ENCODE data around the gene TRIM23. TPM values are rescaled to one million over a fixed set of nuclear protein-coding genes. Genes with fewer than 3 reads are reported as not detected.

TRIM23 gene
- total and polyA plus RNA-seq, 4 donors: 7.0 to 21.9 (median 12.8) TPM

GRCh38 chr5:65556181-65556580, 68.0 kb downstream of the TRIM23 start:
- H3K36me3 ChIP-seq (ENCODE audit: control insufficient read depth in 1 of 2, insufficient read depth in 2 of 2, low read length in 1 of 2): no peaks in the 10 kb centered on the region
- ATAC-seq (ENCODE audit: low FRiP score) (no peak), DNase-seq (no peak)
- H3K4me1 ChIP-seq (ENCODE audit: control insufficient read depth in 1 of 2, insufficient read depth in 2 of 2, low read length in 2 of 2): no peaks in the 10 kb centered on the region
- H3K9me3 ChIP-seq (ENCODE audit: control insufficient read depth, low read length): no peaks in the 10 kb centered on the region
- no peak overlapping the region for H3K27ac ChIP-seq (ENCODE audit: low read depth in 1 of 2, low read length in 2 of 2)
- no peak overlapping the region for H3K4me3 ChIP-seq (ENCODE audit: low read length in 2 of 2)
- H3K27me3 ChIP-seq (ENCODE audit: control insufficient read depth in 1 of 2, insufficient read depth in 2 of 2, low read length in 1 of 2): no peaks in the 10 kb centered on the region
- intact Hi-C loops (cut with DNase I): no loop called here
- 86 to 91% methylated on average over 2 of the region's 2 CpGs for WGBS, 2 donors

DNA sequence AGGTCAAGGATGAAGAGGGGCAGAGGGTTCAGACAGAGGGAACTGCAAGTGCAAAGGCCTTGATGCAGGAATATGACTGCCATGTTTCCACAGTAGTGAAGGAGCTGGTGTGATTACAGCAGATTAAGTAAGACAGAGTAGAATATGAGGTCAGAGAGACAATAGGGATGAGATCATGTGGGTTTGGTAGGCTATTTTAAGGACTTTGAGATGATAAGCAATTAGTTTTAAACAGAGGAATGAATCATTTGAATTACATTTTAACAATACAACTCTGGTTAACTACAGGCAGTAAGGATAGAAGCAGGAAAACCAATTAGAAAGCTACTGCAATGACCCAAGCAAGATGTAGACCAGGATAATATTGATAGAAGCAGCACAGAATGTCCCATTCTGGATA, 68.8 kb downstream of the TRIM23 start:
- no peaks in the 10 kb centered on the region for H3K9me3 ChIP-seq (ENCODE audit: control insufficient read depth, low read length)
- intact Hi-C loops (cut with DNase I): no loop called here
- no peaks in the 10 kb centered on the region for H3K27me3 ChIP-seq (ENCODE audit: control insufficient read depth in 1 of 2, insufficient read depth in 2 of 2, low read length in 1 of 2)
- ATAC-seq (ENCODE audit: low FRiP score) (no peak), DNase-seq (no peak)
- H3K36me3 ChIP-seq (ENCODE audit: control insufficient read depth in 1 of 2, insufficient read depth in 2 of 2, low read length in 1 of 2): no peaks in the 10 kb centered on the region
- no peak overlapping the region for H3K4me3 ChIP-seq (ENCODE audit: low read length in 2 of 2)
- H3K27ac ChIP-seq (ENCODE audit: low read depth in 1 of 2, low read length in 2 of 2): no peak overlapping the region
- H3K4me1 ChIP-seq (ENCODE audit: control insufficient read depth in 1 of 2, insufficient read depth in 2 of 2, low read length in 2 of 2): no peaks in the 10 kb centered on the region

- WGBS, 2 donors: 86 to 99% methylated on average over 5 of the region's 5 CpGs
- Histone ChIP-seq H3K4me3 (ENCODE audit: low read length in 2 of 2) (no peak overlapping the region), H3K36me3 (ENCODE audit: control insufficient read depth in 1 of 2, insufficient read depth in 2 of 2, low read length in 1 of 2) (no peaks in the 10 kb centered on the region), H3K27ac (ENCODE audit: low read depth in 1 of 2, low read length in 2 of 2) (no peak overlapping the region), H3K9me3 (ENCODE audit: control insufficient read depth, low read length) (no peaks in the 10 kb centered on the region), H3K4me1 (ENCODE audit: control insufficient read depth in 1 of 2, insufficient read depth in 2 of 2, low read length in 2 of 2) (no peaks in the 10 kb centered on the region), H3K27me3 (ENCODE audit: control insufficient read depth in 1 of 2, insufficient read depth in 2 of 2, low read length in 1 of 2) (no peaks in the 10 kb centered on the region)
- ATAC-seq (ENCODE audit: low FRiP score) (no peak), DNase-seq (no peak)
- intact Hi-C loops (cut with DNase I): no loop called here
These were observed 70.2 kb downstream of the TRIM23 start for GRCh38 chr5:65553941-65554340.

DNA sequence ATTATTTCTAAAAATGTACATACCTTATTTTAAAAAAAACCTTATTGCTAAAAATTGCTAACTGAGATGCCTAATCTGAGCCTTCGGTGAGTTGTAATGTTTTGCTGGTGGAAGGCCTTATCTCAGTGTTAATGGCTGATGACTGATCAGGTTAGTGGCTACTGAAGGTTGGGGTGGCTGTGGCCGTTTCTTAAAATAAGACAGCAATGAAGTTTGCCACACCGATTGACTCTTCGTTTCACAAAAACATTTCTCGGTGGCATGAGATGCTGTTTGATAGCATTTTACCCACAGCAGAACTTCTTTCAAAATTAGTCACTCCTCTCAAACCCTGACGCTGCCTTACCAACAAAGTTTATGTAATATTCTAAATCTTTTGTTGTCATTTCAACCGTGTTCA, 75.9 kb downstream of the TRIM23 start:
- DNase-seq: no peak
- Histone ChIP-seq H3K4me3 (ENCODE audit: low read length in 2 of 2) (no peak overlapping the region), H3K9me3 (ENCODE audit: control insufficient read depth, low read length) (no peaks in the 10 kb centered on the region), H3K36me3 (ENCODE audit: control insufficient read depth in 1 of 2, insufficient read depth in 2 of 2, low read length in 1 of 2) (no peaks in the 10 kb centered on the region), H3K27ac (ENCODE audit: low read depth in 1 of 2, low read length in 2 of 2) (no peak overlapping the region), H3K27me3 (ENCODE audit: control insufficient read depth in 1 of 2, insufficient read depth in 2 of 2, low read length in 1 of 2) (no peaks in the 10 kb centered on the region), H3K4me1 (ENCODE audit: control insufficient read depth in 1 of 2, insufficient read depth in 2 of 2, low read length in 2 of 2) (no peaks in the 10 kb centered on the region)
- WGBS, 2 donors: 92 to 94% methylated on average over 7 of the region's 7 CpGs
- ATAC-seq (ENCODE audit: low FRiP score): no peak
- intact Hi-C loops (cut with DNase I): no loop called here

DNA sequence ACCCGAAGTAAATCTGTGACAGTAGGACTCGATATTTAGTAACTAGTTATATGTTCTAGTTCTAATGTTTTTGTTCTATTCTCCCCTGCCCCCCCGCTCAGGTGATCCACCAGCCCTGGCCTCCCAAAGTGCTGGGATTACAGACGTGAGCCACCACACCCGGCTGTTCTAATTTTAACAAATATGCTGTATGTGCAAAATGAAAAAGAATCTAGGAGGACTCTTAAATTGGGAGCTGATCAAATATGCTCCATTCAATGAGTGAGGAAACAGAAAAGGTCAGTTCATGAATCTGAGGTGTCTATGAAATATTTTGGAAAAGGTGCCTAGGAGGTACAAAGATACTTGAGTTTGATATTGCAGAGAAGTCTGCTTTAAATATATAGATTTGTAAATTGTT, 78.0 kb downstream of the TRIM23 start:
- no peak overlapping the region for H3K27ac ChIP-seq (ENCODE audit: low read depth in 1 of 2, low read length in 2 of 2)
- 70 to 91% methylated on average over 5 of the region's 5 CpGs for WGBS, 2 donors
- ATAC-seq (ENCODE audit: low FRiP score): no peak
- H3K36me3 ChIP-seq (ENCODE audit: control insufficient read depth in 1 of 2, insufficient read depth in 2 of 2, low read length in 1 of 2): no peaks in the 10 kb centered on the region
- no peak for DNase-seq
- no peaks in the 10 kb centered on the region for H3K4me1 ChIP-seq (ENCODE audit: control insufficient read depth in 1 of 2, insufficient read depth in 2 of 2, low read length in 2 of 2)
- intact Hi-C loops (cut with DNase I): no loop called here
- H3K9me3 ChIP-seq (ENCODE audit: control insufficient read depth, low read length): no peaks in the 10 kb centered on the region
- no peaks in the 10 kb centered on the region for H3K27me3 ChIP-seq (ENCODE audit: control insufficient read depth in 1 of 2, insufficient read depth in 2 of 2, low read length in 1 of 2)
- no peak overlapping the region for H3K4me3 ChIP-seq (ENCODE audit: low read length in 2 of 2)

DNA sequence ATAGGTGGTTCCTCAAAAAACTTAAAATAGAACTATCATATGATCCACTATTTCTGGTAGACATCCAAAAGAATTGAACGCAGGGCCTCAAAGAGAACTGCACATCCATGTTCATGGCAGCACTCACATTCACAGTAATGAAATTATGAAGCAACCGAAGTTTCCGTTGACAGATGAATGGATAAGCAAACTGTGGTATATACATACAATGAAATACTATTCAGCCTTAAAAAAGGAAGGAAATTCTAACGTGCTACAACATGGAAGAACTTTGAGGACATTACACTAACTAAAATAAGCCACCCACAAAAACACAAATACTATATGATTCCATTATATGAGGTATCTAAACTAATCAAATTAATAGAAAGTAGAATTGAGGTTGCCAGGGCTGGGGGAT, 79.7 kb downstream of the TRIM23 start:
- no peak overlapping the region for H3K27ac ChIP-seq (ENCODE audit: low read depth in 1 of 2, low read length in 2 of 2)
- no peak for DNase-seq
- H3K4me3 ChIP-seq (ENCODE audit: low read length in 2 of 2): no peak overlapping the region
- H3K36me3 ChIP-seq (ENCODE audit: control insufficient read depth in 1 of 2, insufficient read depth in 2 of 2, low read length in 1 of 2): no peaks in the 10 kb centered on the region
- H3K9me3 ChIP-seq (ENCODE audit: control insufficient read depth, low read length): no peaks in the 10 kb centered on the region
- no peak for ATAC-seq (ENCODE audit: low FRiP score)
- 98 to 99% methylated on average over 4 of the region's 4 CpGs for WGBS, 2 donors
- intact Hi-C loops (cut with DNase I): no loop called here
- no peaks in the 10 kb centered on the region for H3K4me1 ChIP-seq (ENCODE audit: control insufficient read depth in 1 of 2, insufficient read depth in 2 of 2, low read length in 2 of 2)
- no peaks in the 10 kb centered on the region for H3K27me3 ChIP-seq (ENCODE audit: control insufficient read depth in 1 of 2, insufficient read depth in 2 of 2, low read length in 1 of 2)

- Histone ChIP-seq H3K4me1 (ENCODE audit: control insufficient read depth in 1 of 2, insufficient read depth in 2 of 2, low read length in 2 of 2) (no peaks in the 10 kb centered on the region), H3K27ac (ENCODE audit: low read depth in 1 of 2, low read length in 2 of 2) (no peak overlapping the region), H3K4me3 (ENCODE audit: low read length in 2 of 2) (no peak overlapping the region), H3K36me3 (ENCODE audit: control insufficient read depth in 1 of 2, insufficient read depth in 2 of 2, low read length in 1 of 2) (no peaks in the 10 kb centered on the region), H3K9me3 (ENCODE audit: control insufficient read depth, low read length) (no peaks in the 10 kb centered on the region), H3K27me3 (ENCODE audit: control insufficient read depth in 1 of 2, insufficient read depth in 2 of 2, low read length in 1 of 2) (no peaks in the 10 kb centered on the region)
- ATAC-seq (ENCODE audit: low FRiP score) (no peak), DNase-seq (no peak)
- intact Hi-C loops (cut with DNase I): no loop called here
These were observed 84.3 kb downstream of the TRIM23 start for GRCh38 chr5:65539827-65540226.

Other genes with a start within 250 kb of the TRIM23 start
- 10 to 100 TPM in 1 of 2 donors, 1 to 10 TPM in 1; 7.1 to 11.5 TPM for gene ADAMTS6, start 142.4 kb downstream of the TRIM23 start, total RNA-seq
- gene ADAMTS6, start 142.4 kb downstream of the TRIM23 start, polyA plus RNA-seq: 1 to 10 TPM in 1 of 2 donors, under 1 TPM in 1; 0.31 to 1.5 TPM
- gene CENPK, start 61.2 kb downstream of the TRIM23 start, total RNA-seq: 1 to 10 TPM; 3.7 TPM
- gene CENPK, start 61.2 kb downstream of the TRIM23 start, polyA plus RNA-seq: 1 to 10 TPM in 1 of 2 donors, under 1 TPM in 1; 0.05 to 1.9 TPM
- 10 to 100 TPM; 31.0 to 46.9 TPM for gene PPWD1, start 61.0 kb downstream of the TRIM23 start, total RNA-seq
- gene PPWD1, start 61.0 kb downstream of the TRIM23 start, polyA plus RNA-seq: 10 to 100 TPM; 21.3 to 40.3 TPM
- 1 to 10 TPM; 2.7 TPM for gene SHLD3, start 694 bp upstream of the TRIM23 start, total RNA-seq
- gene SHLD3, start 694 bp upstream of the TRIM23 start, polyA plus RNA-seq: 1 to 10 TPM; 2.1 to 2.6 TPM
- gene TRAPPC13, start 694 bp upstream of the TRIM23 start, total RNA-seq: 10 to 100 TPM; 19.1 TPM
- 10 to 100 TPM; 11.6 to 16.1 TPM for gene TRAPPC13, start 694 bp upstream of the TRIM23 start, polyA plus RNA-seq
- gene SGTB, start 97.8 kb upstream of the TRIM23 start, total RNA-seq: 10 to 100 TPM; 21.9 to 23.2 TPM
- gene SGTB, start 97.8 kb upstream of the TRIM23 start, polyA plus RNA-seq: 1 to 10 TPM; 6.5 to 8.8 TPM
- 10 to 100 TPM; 14.0 to 16.5 TPM for gene NLN, start 97.9 kb upstream of the TRIM23 start, total RNA-seq
- gene NLN, start 97.9 kb upstream of the TRIM23 start, polyA plus RNA-seq: 1 to 10 TPM; 2.5 to 7.0 TPM

Data from aorta (tissue), 5 donors.